Liver (tissue), 9 donors: ENCODE results near the gene NAA38. TPM values are rescaled to one million over a fixed set of nuclear protein-coding genes. Genes with fewer than 3 reads are reported as not detected.
A peak's percentile ranks its signal among the peaks of the same experiment; 100 is the strongest.

Experiments used
- DNase-seq: peaks from one replicate; pipeline ENCODE4 v3.0.0-alpha.2; 2017; ENCODE audit warnings: low spot score
- H3K27ac ChIP-seq, 2 donors: one replicate each; pipeline ENCODE4 v1.7.0; 2013; ENCODE audit warnings: inconsistent platforms in 2 of 2, low read length in 2 of 2, control low read depth in 1 of 2, low read depth in 1 of 2, mild to moderate bottlenecking in 1 of 2
- H3K27me3 ChIP-seq, 4 donors: one replicate each; pipeline versions ENCODE4 v1.6.1 to v1.7.0; 2013; ENCODE audit warnings: low read length in 3 of 4, inconsistent platforms in 1 of 4, mild to moderate bottlenecking in 1 of 4, moderate library complexity in 1 of 4; ENCODE audit not compliant: control insufficient read depth in 4 of 4, insufficient read depth in 4 of 4
- H3K36me3 ChIP-seq, 4 donors: one replicate each; pipeline versions ENCODE4 v1.6.1 to v1.7.0; 2013; ENCODE audit warnings: low read length in 3 of 4, mild to moderate bottlenecking in 3 of 4, low read depth in 1 of 4, moderate library complexity in 1 of 4; ENCODE audit not compliant: control insufficient read depth in 4 of 4, insufficient read depth in 3 of 4
- H3K4me1 ChIP-seq, 4 donors: one replicate each; pipeline versions ENCODE4 v1.6.1 to v1.7.0; 2013; ENCODE audit warnings: low read length in 3 of 4, mild to moderate bottlenecking in 3 of 4, moderate library complexity in 1 of 4; ENCODE audit not compliant: control insufficient read depth in 4 of 4, insufficient read depth in 4 of 4
- H3K4me3 ChIP-seq, 3 donors: one replicate each; pipeline versions ENCODE4 v1.6.1 to v1.7.0; 2013; ENCODE audit warnings: low read length in 3 of 3, control low read depth in 1 of 3, low read depth in 1 of 3, mild to moderate bottlenecking in 1 of 3
- H3K9ac ChIP-seq, 2 donors: one replicate each; pipeline ENCODE4 v1.7.0; 2013; ENCODE audit warnings: low read length in 2 of 2, mild to moderate bottlenecking in 2 of 2, moderate library complexity in 2 of 2, control low read depth in 1 of 2, low read depth in 1 of 2
- H3K9me3 ChIP-seq, 4 donors: one replicate each; pipeline versions ENCODE4 v1.6.1 to v1.7.0; 2013; ENCODE audit warnings: low read length in 3 of 4; ENCODE audit not compliant: control insufficient read depth in 4 of 4
- ATF3 ChIP-seq: IDR thresholded peaks from 2 replicates; pipeline ENCODE4 v1.6.1; 2016; ENCODE audit warnings: antibody characterized with exemption
- CTCF ChIP-seq: fragments of 150-350 bp; IDR thresholded peaks from 2 replicates; pipeline ENCODE4 v1.5.1; 2017; ENCODE audit warnings: improper control_type of control experiment, low read depth, low read length; ENCODE audit not compliant: missing input control
- EGR1 ChIP-seq, 2 donors: IDR thresholded peaks; 2 replicates each; pipeline ENCODE4 v1.6.1; 2016 to 2018; ENCODE audit warnings: antibody characterized with exemption in 2 of 2, low read depth in 2 of 2
- FOXA1 ChIP-seq: IDR thresholded peaks from 2 replicates; pipeline ENCODE4 v1.6.1; 2016; ENCODE audit warnings: antibody characterized with exemption
- FOXA2 ChIP-seq: IDR thresholded peaks from 2 replicates; pipeline ENCODE4 v1.6.1; 2016; ENCODE audit warnings: antibody characterized with exemption
- GABPA ChIP-seq, 2 donors: IDR thresholded peaks in 1 of 2; conservative IDR thresholded peaks in 1 of 2; 2 replicates each; pipeline ENCODE4 v1.6.1; 2016; ENCODE audit warnings: antibody characterized with exemption in 2 of 2, mild to moderate bottlenecking in 1 of 2, moderate library complexity in 1 of 2
- HNF4A ChIP-seq, 2 donors: conservative IDR thresholded peaks; 2 replicates each; pipeline ENCODE4 v1.6.1; 2016; ENCODE audit warnings: antibody characterized with exemption in 2 of 2, mild to moderate bottlenecking in 2 of 2
- HNF4G ChIP-seq: IDR thresholded peaks from 2 replicates; pipeline ENCODE4 v1.6.1; 2016; ENCODE audit warnings: antibody characterized with exemption
- NR2F2 ChIP-seq: IDR thresholded peaks from 2 replicates; pipeline ENCODE4 v1.6.1; 2016; ENCODE audit warnings: antibody characterized with exemption
- RAD21 ChIP-seq, 2 donors: IDR thresholded peaks; 2 replicates each; pipeline ENCODE4 v1.6.1; 2016; ENCODE audit warnings: antibody characterized with exemption in 2 of 2, mild to moderate bottlenecking in 2 of 2
- RXRA ChIP-seq, 2 donors: IDR thresholded peaks; 2 replicates each; pipeline ENCODE4 v1.6.1; 2017 to 2018; ENCODE audit warnings: antibody characterized with exemption in 2 of 2, mild to moderate bottlenecking in 1 of 2
- SP1 ChIP-seq: IDR thresholded peaks from 2 replicates; pipeline ENCODE4 v1.6.1; 2018; ENCODE audit warnings: antibody characterized with exemption, mild to moderate bottlenecking
- WGBS: extraction: QIAGEN DNeasy Blood & Tissue Kit; methylation state at CpG from one replicate; pipeline ENCODE4 v1.1.7; 2013; 5-methylcytosine and 5-hydroxymethylcytosine counted together
- polyA plus RNA-seq, 2 donors: library from polyadenylated mRNA; stranded (reverse) in 1 of 2; unstranded in 1 of 2; fragments of 200-250 nt in 1 of 2; fragments of >200 nt in 1 of 2; fragmentation: Nextera tagmentation in 1 of 2; extraction: Ambion mirVana in 1 of 2; gene quantifications; one replicate each; pipeline versions ENCODE4 v1.2.1 to v1.2.3, GENCODE V29; 2013 to 2015
- total RNA-seq, 2 donors: library from RNA; depleted of rRNA; stranded (reverse); fragments of >200 nt; gene quantifications; one replicate each; pipeline ENCODE4 v1.2.3, GENCODE V29; 2014
- TF ChIP-seq, protein P1 (sequence below): IDR thresholded peaks from 2 replicates; pipeline ENCODE4 v1.6.1; 2016; ENCODE audit warnings: antibody characterized with exemption
- TF ChIP-seq, protein P2 (sequence below): IDR thresholded peaks from 2 replicates; pipeline ENCODE4 v1.6.1; 2016; ENCODE audit warnings: antibody characterized with exemption, mild to moderate bottlenecking
- donor health status: healthy.
- donor health status: healthy.
- donor health status: healthy.
- donor health status: healthy.
- donor health status: healthy.

Gene NAA38
- total and polyA plus RNA-seq, 4 donors, result 24.3 to 118 (median 56.8) TPM

- peak; percentile 93 for DNase-seq
- TF ChIP-seq RAD21 (IDR thresholded peaks at IDR 0.05), result peak; percentile 95 to 97
- no peak for TF ChIP-seq GABPA (IDR thresholded peaks at IDR 0.05 in 1 of 2, conservative IDR thresholded peaks at IDR 0.05 in 1 of 2)
- no peak for TF ChIP-seq HNF4A (conservative IDR thresholded peaks at IDR 0.05)
- TF ChIP-seq EGR1 (IDR thresholded peaks at IDR 0.05; ENCODE audit: low read depth in 2 of 2), result no peak
- peak; percentile 23 to 25 for TF ChIP-seq RXRA (IDR thresholded peaks at IDR 0.05)
- peak; percentile 65 for TF ChIP-seq SP1
- no peak for TF ChIP-seq FOXA1
- TF ChIP-seq, protein P1, sequence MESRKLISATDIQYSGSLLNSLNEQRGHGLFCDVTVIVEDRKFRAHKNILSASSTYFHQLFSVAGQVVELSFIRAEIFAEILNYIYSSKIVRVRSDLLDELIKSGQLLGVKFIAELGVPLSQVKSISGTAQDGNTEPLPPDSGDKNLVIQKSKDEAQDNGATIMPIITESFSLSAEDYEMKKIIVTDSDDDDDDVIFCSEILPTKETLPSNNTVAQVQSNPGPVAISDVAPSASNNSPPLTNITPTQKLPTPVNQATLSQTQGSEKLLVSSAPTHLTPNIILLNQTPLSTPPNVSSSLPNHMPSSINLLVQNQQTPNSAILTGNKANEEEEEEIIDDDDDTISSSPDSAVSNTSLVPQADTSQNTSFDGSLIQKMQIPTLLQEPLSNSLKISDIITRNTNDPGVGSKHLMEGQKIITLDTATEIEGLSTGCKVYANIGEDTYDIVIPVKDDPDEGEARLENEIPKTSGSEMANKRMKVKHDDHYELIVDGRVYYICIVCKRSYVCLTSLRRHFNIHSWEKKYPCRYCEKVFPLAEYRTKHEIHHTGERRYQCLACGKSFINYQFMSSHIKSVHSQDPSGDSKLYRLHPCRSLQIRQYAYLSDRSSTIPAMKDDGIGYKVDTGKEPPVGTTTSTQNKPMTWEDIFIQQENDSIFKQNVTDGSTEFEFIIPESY, result peak; percentile 20
- peak; percentile 99 for TF ChIP-seq CTCF
- TF ChIP-seq, protein P2, sequence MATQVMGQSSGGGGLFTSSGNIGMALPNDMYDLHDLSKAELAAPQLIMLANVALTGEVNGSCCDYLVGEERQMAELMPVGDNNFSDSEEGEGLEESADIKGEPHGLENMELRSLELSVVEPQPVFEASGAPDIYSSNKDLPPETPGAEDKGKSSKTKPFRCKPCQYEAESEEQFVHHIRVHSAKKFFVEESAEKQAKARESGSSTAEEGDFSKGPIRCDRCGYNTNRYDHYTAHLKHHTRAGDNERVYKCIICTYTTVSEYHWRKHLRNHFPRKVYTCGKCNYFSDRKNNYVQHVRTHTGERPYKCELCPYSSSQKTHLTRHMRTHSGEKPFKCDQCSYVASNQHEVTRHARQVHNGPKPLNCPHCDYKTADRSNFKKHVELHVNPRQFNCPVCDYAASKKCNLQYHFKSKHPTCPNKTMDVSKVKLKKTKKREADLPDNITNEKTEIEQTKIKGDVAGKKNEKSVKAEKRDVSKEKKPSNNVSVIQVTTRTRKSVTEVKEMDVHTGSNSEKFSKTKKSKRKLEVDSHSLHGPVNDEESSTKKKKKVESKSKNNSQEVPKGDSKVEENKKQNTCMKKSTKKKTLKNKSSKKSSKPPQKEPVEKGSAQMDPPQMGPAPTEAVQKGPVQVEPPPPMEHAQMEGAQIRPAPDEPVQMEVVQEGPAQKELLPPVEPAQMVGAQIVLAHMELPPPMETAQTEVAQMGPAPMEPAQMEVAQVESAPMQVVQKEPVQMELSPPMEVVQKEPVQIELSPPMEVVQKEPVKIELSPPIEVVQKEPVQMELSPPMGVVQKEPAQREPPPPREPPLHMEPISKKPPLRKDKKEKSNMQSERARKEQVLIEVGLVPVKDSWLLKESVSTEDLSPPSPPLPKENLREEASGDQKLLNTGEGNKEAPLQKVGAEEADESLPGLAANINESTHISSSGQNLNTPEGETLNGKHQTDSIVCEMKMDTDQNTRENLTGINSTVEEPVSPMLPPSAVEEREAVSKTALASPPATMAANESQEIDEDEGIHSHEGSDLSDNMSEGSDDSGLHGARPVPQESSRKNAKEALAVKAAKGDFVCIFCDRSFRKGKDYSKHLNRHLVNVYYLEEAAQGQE, result no peak
- no peak for TF ChIP-seq NR2F2
- TF ChIP-seq HNF4G, result no peak
- no peak for TF ChIP-seq FOXA2
- WGBS, result 31% methylated on average over 60 of the region's 60 CpGs
- Histone ChIP-seq H3K9ac (no peak overlapping the region), H3K27ac (no peak overlapping the region), H3K4me3 (no peak overlapping the region), H3K36me3 (peaks cover 19 to 50% (median 28%) of the 10 kb centered on the region in 4 donors), H3K9me3 (no peaks in the 10 kb centered on the region), H3K4me1 (peaks cover 5 to 20% (median 18%) of the 10 kb centered on the region in 4 donors), H3K27me3 (no peaks in the 10 kb centered on the region)
These were observed 5.7 kb downstream of the NAA38 start for GRCh38 chr17:7851438-7852261.

DNA sequence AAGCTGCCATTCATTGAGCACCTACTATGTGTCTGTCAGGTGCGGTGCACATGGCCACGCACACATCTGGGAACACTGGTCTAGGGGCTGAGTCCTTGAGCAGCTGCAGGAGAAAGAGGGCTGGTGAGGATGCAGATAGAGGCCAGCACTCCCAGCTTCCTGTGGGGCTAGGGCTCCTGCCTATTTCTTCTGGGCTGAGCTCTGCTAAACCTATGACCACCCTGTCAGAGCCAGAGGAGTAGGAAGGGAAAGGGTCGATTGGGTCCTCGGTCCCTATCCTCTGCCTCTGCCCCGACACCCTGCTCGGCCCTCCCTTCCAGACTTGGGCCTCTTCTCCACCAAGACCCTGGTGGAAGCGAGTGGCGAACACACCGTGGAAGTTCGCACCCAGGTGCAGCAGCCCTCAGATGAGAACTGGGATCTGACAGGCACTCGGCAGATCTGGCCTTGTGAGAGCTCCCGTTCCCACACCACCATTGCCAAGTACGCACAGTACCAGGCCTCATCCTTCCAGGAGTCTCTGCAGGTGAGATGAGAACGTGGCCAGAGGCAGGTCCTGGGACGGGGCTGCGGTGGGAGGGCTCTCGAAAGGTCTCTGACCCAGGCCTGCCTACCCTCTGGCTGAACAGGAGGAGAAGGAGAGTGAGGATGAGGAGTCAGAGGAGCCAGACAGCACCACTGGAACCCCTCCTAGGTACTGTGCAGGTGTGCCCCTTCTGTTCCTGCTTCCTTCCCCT, 6.5 kb downstream of the NAA38 start:
- no peak for DNase-seq
- no peak overlapping the region for H3K27ac ChIP-seq
- H3K36me3 ChIP-seq, result peaks cover 22 to 54% (median 30%) of the 10 kb centered on the region in 4 donors
- H3K4me3 ChIP-seq, result no peak overlapping the region
- no peaks in the 10 kb centered on the region for H3K9me3 ChIP-seq
- 92% methylated on average over 17 of the region's 17 CpGs for WGBS
- H3K27me3 ChIP-seq, result no peaks in the 10 kb centered on the region
- no peak overlapping the region for H3K9ac ChIP-seq
- peaks cover 5 to 12% (median 10%) of the 10 kb centered on the region in 4 donors for H3K4me1 ChIP-seq
- TF ChIP-seq FOXA1 (no peak), ATF3 (no peak), GABPA (IDR thresholded peaks at IDR 0.05 in 1 of 2, conservative IDR thresholded peaks at IDR 0.05 in 1 of 2) (no peak), RAD21 (IDR thresholded peaks at IDR 0.05) (no peak), CTCF (no peak), FOXA2 (no peak), RXRA (IDR thresholded peaks at IDR 0.05) (no peak), NR2F2 (no peak)
- TF ChIP-seq, protein P2, result no peak
